ENCODE data around the gene RAB32.
"Not testable (repeated sequence)": the region's sequence is repeated elsewhere in the genome, so short reads cannot be mapped to it uniquely, and the experiment has no call there.

The RAB32 gene

DNA sequence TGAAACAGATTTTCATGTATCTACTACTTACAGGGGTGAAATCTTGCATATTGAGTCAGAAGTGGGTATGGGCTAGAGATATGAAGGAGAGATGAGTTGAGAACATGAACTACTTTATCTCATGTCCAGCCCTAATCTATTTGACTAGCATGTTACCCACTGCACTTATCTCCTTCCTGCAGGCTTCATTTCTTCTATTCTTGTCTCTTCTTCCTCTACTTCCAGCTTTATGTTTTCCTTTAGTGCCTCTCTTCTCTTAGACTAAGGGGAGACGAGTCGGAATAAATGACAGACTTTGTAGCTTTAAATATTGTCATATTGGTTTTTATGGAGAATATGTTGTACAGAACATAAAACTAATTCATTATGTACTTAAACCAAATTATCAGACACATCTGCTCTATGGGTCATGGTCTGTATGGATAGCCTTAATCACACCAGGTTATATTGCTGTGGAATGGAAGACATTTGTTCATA is 5.3 kb downstream of the RAB32 start:
- no peak for DNase-seq (ENCODE audit: low read depth)
- H3K4me3 ChIP-seq (ENCODE audit: control insufficient read depth, low read depth, low read length): no peak overlapping the region
- no peak for TF ChIP-seq CTCF (IDR thresholded peaks at IDR 0.05; ENCODE audit: control insufficient read depth, insufficient read depth, low read depth, low read length, missing control alignments)

DNA sequence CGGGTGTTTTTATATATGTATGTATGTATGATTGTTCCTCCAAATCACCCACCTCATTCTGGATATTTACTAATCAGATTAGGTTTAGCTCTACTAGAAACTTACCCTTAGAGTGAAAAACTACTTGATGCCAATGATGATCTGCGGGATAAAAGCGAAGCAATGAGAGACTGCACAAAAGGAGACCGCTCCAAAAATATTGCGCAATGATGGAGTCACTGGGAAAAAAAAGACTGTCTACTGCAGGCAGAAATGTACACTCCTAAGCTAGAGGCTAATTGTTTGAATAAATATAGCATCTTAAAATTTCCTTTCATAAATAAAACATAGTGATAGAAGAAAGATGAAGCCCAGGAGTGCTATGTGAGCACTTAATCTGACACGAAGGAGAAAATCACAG is 7.3 kb downstream of the RAB32 start:
- no peak for DNase-seq (ENCODE audit: low read depth)
- TF ChIP-seq CTCF (IDR thresholded peaks at IDR 0.05; ENCODE audit: control insufficient read depth, insufficient read depth, low read depth, low read length, missing control alignments): no peak
- no peak overlapping the region for H3K4me3 ChIP-seq (ENCODE audit: control insufficient read depth, low read depth, low read length)

DNA sequence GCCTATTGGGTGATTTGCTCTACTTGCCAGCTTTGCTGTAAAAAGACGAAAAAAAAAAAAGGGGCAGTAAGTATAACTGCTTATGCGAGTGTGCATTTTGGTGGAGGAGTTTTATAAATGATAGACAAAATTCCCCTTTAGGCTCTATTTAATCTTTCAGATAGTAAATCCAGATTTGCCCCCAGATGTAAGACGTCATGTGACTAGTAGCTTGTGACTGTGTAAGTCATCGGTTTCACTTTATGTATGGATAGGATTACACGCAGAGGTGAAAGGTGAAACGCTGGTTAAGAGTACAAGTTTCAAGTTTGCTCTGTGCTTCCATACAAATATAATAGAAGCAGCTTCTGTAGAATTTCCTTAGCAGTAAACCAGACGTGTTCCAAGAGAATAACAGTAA is 7.9 kb downstream of the RAB32 start:
- no peak overlapping the region for H3K4me3 ChIP-seq (ENCODE audit: control insufficient read depth, low read depth, low read length)
- no peak for TF ChIP-seq CTCF (IDR thresholded peaks at IDR 0.05; ENCODE audit: control insufficient read depth, insufficient read depth, low read depth, low read length, missing control alignments)
- no peak for DNase-seq (ENCODE audit: low read depth)

GRCh38 chr6:146553377-146554135 is 9.9 kb downstream of the RAB32 start:
- DNase-seq (ENCODE audit: low read depth): no peak
- TF ChIP-seq CTCF (IDR thresholded peaks at IDR 0.05; ENCODE audit: control insufficient read depth, insufficient read depth, low read depth, low read length, missing control alignments): no peak
- H3K4me3 ChIP-seq (ENCODE audit: control insufficient read depth, low read depth, low read length): no peak overlapping the region

DNA sequence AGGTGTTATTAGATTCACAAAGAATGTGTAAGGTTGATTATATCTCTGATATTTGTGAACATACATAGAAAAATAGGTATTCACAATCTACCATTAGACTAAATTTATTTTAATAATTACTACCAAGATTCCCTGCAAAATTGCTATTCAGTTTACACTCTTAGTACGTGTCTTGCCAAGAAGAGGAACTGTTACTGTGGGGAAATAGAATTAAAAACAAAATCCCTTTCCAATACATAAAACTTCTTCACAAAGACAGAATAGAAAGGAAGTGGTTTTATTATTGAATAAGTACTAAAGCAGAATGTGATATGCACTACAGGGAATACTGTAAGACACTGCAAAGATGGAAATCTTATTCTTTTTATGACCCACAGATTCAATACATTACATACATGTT is 17.0 kb downstream of the RAB32 start:
- TF ChIP-seq CTCF (IDR thresholded peaks at IDR 0.05; ENCODE audit: control insufficient read depth, insufficient read depth, low read depth, low read length, missing control alignments): no peak

DNA sequence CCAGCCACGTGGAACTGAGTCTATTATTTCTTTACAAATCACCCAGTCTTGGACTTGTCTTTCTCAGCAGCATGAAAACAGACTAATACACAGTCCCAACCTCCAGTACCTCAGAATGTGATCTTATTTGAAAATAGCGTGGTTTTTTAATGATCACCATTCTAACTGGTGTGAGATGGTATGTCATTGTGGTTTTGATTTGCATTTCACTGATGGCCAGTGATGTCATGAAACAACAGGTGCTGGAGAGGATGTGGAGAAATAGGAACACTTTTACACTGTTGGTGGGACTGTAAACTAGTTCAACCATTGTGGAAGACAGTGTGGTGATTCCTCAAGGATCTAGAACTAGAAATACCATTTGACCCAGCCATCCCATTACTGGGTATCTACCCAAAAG is 23.0 kb downstream of the RAB32 start:
- not testable (repeated sequence) for H3K4me3 ChIP-seq (ENCODE audit: control insufficient read depth, low read depth, low read length); DNase-seq (ENCODE audit: low read depth)

More for the DNA sequence above, 17.0 kb downstream of the RAB32 start:
- no peak for DNase-seq (ENCODE audit: low read depth)
- no peak overlapping the region for H3K4me3 ChIP-seq (ENCODE audit: control insufficient read depth, low read depth, low read length)

DNA sequence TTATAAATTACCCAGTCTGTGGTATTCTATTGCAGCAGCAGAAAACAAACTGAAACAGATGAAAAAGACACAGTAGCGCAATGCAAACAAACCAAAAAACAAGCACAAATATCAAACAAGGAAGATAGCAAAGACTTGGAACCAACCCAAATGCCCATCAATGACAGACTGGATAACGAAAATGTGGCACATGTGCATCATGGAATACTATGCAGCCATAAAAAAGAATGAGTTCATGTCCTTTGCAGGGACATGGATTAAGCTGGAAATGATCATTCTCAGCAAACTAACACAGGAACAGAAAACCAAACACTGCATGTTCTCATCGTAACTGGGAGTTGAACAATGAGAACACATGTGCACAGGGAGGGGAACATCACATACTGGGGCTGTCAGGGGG is 25.0 kb downstream of the RAB32 start:
- H3K4me3 ChIP-seq (ENCODE audit: control insufficient read depth, low read depth, low read length); DNase-seq (ENCODE audit: low read depth): not testable (repeated sequence)

DNA sequence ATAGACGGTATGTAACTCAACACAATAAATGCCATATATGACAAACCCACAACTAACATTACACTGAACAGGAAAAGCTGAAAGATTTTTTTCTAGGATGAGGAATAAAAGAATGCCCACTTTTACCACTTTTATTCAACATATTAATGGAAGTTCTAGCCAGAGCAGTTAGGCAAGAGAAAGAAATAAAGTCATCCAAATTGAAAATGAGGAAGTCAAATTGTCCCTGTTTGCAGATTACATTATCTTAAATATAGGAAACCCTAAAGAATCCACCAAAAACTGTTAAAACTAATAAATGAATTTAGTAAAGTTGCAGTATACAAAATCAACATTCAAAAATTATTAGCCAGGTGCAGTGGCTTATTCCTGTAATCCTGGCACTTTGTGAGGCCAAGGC is 30.6 kb downstream of the RAB32 start:
- no peak overlapping the region for H3K4me3 ChIP-seq (ENCODE audit: control insufficient read depth, low read depth, low read length)
- DNase-seq (ENCODE audit: low read depth): no peak
- TF ChIP-seq CTCF (IDR thresholded peaks at IDR 0.05; ENCODE audit: control insufficient read depth, insufficient read depth, low read depth, low read length, missing control alignments): no peak

All from AG09309 (cell line).